Hypothalamus (tissue), 51 donors: Measurements from ENCODE around the gene MSLN.
A peak's percentile ranks its signal among the peaks of the same experiment; 100 is the strongest.

Experiments used
- DNase-seq, 51 donors: peaks; one replicate each; lab custom pipeline; 2025; lab: John Stamatoyannopoulos, UW

MSLN gene

GRCh38 chr16:787978-788398 lies 27.5 kb downstream of the MSLN start, which contains the start of gene RPUSD1:
Gene RPUSD1, minus strand, starts transcription at chr16:788381. Its CDS starts 644 bp downstream, at chr16:787737.
- no peak for DNase-seq

- DNase-seq: peak; percentile 12 to 93 (median 82)
These were observed 28.0 kb downstream of the MSLN start, which contains the start of gene CHTF18 for GRCh38 chr16:788399-789126. Gene CHTF18, plus strand, starts transcription at chr16:788620. Its CDS starts 65 bp downstream, at chr16:788685.

GRCh38 chr16:789191-789850 lies 28.8 kb downstream of the MSLN start:
- no peak for DNase-seq

GRCh38 chr16:790086-790485 lies 29.6 kb downstream of the MSLN start:
- DNase-seq: no peak

GRCh38 chr16:791131-791530 lies 30.6 kb downstream of the MSLN start:
- no peak for DNase-seq

- DNase-seq: no peak
These were observed 31.9 kb downstream of the MSLN start for GRCh38 chr16:792221-792995.

- DNase-seq: no peak
These were observed 32.9 kb downstream of the MSLN start for GRCh38 chr16:793414-793813.

GRCh38 chr16:794091-794822 lies 33.7 kb downstream of the MSLN start:
- DNase-seq: no peak

GRCh38 chr16:794853-795466 lies 34.4 kb downstream of the MSLN start:
- DNase-seq: no peak

- no peak for DNase-seq
These were observed 35.2 kb downstream of the MSLN start for GRCh38 chr16:795580-796229.

- DNase-seq: no peak
These were observed 36.0 kb downstream of the MSLN start for GRCh38 chr16:796296-797119.

GRCh38 chr16:797120-797420 lies 36.5 kb downstream of the MSLN start:
- no peak for DNase-seq

GRCh38 chr16:797686-798085 lies 37.2 kb downstream of the MSLN start:
- DNase-seq: no peak

GRCh38 chr16:798666-799065 lies 38.1 kb downstream of the MSLN start:
- DNase-seq: no peak

- no peak for DNase-seq
These were observed 38.8 kb downstream of the MSLN start for GRCh38 chr16:799111-799947.

GRCh38 chr16:799948-800833 lies 39.7 kb downstream of the MSLN start, which contains the start of gene GNG13:
Gene GNG13, minus strand, starts transcription at chr16:800734. Its CDS starts 1,657 bp downstream, at chr16:799077.
- no peak for DNase-seq
